A549 (cell line): ENCODE measurements around the gene ANKRD18B.

Experiments
- CBX2 ChIP-seq: fragments of 200-600 bp; sonication (generic); IDR thresholded peaks from 2 replicates; pipeline ENCODE4 v1.6.1; 2016; ENCODE audit warnings: low read depth, mild to moderate bottlenecking, borderline replicate concordance
- NPAS2 ChIP-seq: fragments of 250-450 bp; sonication (Bioruptor Pico); IDR thresholded peaks from 2 replicates; pipeline ENCODE4 v1.8.0; 2022; ENCODE audit warnings: mild to moderate bottlenecking, moderate library complexity, borderline replicate concordance
- POLR2A ChIP-seq: IDR thresholded peaks from 2 replicates; pipeline ENCODE4 v1.6.1; 2012; ENCODE audit warnings: mild to moderate bottlenecking, low read length
- RCOR1 ChIP-seq: fragments of 150-350 bp; IDR thresholded peaks from 2 replicates; pipeline ENCODE4 v1.6.1; 2014; ENCODE audit warnings: antibody characterized with exemption, low read length, low read depth
- RFX5 ChIP-seq: fragments of 450-650 bp; IDR thresholded peaks from 2 replicates; pipeline ENCODE4 v1.7.1; 2014; ENCODE audit warnings: antibody characterized with exemption, mild to moderate bottlenecking, moderate library complexity
- SMC3 ChIP-seq: fragments of >200 bp; sonication (Bioruptor Twin); formaldehyde crosslinking; IDR thresholded peaks from 3 replicates; pipeline ENCODE4 v1.6.1; 2018; ENCODE audit warnings: inconsistent platforms
- TF ChIP-seq, protein P1 (sequence below): fragments of >200 bp; sonication (Bioruptor Twin); formaldehyde crosslinking; IDR thresholded peaks from 3 replicates; pipeline ENCODE4 v1.5.1; 2016
- TF ChIP-seq, protein P2 (sequence below): fragments of 200-600 bp; sonication (generic); IDR thresholded peaks from 2 replicates; pipeline ENCODE4 v1.6.1; 2016; ENCODE audit warnings: antibody characterized with exemption, mild to moderate bottlenecking, moderate library complexity

DNA sequence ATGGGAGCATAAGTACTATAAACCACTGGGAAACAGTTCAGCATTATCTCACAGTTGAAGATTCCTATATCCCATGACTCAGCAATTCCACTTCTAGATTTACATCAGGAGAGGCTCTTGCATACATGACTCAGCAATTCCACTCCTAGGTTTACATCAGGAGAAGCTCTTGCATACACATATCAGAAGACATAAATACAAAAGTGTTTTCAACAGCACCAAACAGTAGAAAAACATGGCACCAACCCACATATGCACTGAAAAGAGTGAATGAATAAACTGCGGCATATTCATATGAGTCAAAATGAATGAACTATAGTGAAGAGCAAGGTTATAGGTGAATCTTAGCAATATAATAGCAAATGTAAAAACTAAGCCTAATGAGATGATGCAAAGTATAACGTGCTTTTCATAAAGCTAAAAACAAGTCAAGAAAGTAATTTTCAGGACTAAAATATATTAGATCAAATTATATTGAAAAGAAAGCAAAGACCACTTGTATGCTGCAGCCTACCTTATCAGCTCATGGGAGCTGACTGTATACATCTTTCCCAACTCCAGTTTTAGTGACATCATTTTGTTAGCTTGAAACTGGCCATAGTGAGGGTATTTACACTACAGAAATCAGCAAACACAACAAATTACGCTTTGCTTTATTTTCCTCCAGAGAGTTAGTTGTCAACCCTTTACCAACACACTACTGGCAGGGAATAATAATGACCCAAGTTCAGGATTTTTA, 95.8 kb downstream of the ANKRD18B start:
- TF ChIP-seq POLR2A (no peak), NPAS2 (CRISPR knock-in tag) (no peak), SMC3 (no peak), RCOR1 (no peak), RFX5 (no peak), CBX2 (no peak)
- TF ChIP-seq, protein P1, sequence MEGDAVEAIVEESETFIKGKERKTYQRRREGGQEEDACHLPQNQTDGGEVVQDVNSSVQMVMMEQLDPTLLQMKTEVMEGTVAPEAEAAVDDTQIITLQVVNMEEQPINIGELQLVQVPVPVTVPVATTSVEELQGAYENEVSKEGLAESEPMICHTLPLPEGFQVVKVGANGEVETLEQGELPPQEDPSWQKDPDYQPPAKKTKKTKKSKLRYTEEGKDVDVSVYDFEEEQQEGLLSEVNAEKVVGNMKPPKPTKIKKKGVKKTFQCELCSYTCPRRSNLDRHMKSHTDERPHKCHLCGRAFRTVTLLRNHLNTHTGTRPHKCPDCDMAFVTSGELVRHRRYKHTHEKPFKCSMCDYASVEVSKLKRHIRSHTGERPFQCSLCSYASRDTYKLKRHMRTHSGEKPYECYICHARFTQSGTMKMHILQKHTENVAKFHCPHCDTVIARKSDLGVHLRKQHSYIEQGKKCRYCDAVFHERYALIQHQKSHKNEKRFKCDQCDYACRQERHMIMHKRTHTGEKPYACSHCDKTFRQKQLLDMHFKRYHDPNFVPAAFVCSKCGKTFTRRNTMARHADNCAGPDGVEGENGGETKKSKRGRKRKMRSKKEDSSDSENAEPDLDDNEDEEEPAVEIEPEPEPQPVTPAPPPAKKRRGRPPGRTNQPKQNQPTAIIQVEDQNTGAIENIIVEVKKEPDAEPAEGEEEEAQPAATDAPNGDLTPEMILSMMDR, result no peak
- TF ChIP-seq, protein P2, sequence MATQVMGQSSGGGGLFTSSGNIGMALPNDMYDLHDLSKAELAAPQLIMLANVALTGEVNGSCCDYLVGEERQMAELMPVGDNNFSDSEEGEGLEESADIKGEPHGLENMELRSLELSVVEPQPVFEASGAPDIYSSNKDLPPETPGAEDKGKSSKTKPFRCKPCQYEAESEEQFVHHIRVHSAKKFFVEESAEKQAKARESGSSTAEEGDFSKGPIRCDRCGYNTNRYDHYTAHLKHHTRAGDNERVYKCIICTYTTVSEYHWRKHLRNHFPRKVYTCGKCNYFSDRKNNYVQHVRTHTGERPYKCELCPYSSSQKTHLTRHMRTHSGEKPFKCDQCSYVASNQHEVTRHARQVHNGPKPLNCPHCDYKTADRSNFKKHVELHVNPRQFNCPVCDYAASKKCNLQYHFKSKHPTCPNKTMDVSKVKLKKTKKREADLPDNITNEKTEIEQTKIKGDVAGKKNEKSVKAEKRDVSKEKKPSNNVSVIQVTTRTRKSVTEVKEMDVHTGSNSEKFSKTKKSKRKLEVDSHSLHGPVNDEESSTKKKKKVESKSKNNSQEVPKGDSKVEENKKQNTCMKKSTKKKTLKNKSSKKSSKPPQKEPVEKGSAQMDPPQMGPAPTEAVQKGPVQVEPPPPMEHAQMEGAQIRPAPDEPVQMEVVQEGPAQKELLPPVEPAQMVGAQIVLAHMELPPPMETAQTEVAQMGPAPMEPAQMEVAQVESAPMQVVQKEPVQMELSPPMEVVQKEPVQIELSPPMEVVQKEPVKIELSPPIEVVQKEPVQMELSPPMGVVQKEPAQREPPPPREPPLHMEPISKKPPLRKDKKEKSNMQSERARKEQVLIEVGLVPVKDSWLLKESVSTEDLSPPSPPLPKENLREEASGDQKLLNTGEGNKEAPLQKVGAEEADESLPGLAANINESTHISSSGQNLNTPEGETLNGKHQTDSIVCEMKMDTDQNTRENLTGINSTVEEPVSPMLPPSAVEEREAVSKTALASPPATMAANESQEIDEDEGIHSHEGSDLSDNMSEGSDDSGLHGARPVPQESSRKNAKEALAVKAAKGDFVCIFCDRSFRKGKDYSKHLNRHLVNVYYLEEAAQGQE, result no peak
